HuH-7.5 (cell line): ENCODE data around the gene KRTAP5-8.
"Not testable (repeated sequence)": the region's sequence is repeated elsewhere in the genome, so short reads cannot be mapped to it uniquely, and the experiment has no call there.

Source experiments
- DNase-seq: peaks from one replicate; pipeline ENCODE4 v3.0.0; 2011; ENCODE audit warnings: low spot score

KRTAP5-8 gene

DNA sequence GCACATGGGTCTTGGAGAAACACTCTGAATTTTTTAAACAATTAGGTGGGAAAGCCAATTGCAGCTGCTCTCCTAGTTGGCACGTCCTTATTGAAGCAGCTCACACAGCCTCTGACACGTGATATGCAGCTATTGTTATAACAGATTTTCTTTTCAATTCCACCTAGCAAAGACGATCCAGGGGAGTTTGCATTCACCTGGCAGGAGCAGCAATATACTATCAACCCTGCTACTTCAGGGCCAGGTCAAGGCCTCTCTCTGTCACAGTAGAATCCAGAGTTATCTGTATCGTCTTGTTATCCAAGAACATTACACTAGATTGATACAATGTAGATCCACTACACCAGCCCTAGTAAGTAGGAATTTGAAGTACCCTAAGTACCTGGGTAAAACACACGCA is 36.6 kb downstream of the KRTAP5-8 start:
- no peak for DNase-seq

DNA sequence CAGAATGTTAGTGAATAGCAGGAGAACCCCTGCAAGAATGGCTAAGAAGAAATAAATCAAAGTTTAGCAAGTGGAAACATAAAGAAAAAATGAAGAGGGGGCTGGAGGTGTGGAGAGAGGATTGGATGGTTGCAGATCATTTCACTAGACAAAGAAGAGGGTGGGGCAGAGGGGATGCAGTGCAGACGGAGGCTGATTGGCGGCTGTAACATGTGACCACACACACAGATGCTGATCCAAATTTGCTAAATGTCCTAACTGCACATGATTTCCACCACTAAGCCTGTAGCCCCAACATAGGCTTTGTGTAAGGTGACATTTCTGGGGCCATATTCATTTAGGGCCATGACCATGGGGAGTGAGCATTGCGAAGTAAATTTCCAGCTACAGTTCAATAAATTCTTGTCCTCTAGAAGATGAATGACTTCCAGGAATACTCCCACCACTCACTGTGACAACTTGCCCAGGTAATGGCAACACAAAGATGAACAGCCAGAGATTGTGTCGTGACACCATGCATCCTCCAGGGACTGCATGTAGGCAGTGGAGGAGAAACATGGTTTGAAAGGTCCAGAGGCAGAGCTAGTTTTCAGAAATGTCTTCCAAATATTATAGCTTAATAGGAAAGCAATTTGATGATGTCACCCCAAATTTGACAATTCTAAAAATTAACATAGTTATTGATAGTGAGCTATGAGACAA is 38.0 kb downstream of the KRTAP5-8 start:
- no peak for DNase-seq

GRCh38 chr11:71576688-71577465 is 39.1 kb downstream of the KRTAP5-8 start:
- DNase-seq: not testable (repeated sequence)

- DNase-seq: no peak
These were observed 39.7 kb downstream of the KRTAP5-8 start for GRCh38 chr11:71577469-71578004.

GRCh38 chr11:71579513-71579912 is 41.7 kb downstream of the KRTAP5-8 start:
- DNase-seq: not testable (repeated sequence)

DNA sequence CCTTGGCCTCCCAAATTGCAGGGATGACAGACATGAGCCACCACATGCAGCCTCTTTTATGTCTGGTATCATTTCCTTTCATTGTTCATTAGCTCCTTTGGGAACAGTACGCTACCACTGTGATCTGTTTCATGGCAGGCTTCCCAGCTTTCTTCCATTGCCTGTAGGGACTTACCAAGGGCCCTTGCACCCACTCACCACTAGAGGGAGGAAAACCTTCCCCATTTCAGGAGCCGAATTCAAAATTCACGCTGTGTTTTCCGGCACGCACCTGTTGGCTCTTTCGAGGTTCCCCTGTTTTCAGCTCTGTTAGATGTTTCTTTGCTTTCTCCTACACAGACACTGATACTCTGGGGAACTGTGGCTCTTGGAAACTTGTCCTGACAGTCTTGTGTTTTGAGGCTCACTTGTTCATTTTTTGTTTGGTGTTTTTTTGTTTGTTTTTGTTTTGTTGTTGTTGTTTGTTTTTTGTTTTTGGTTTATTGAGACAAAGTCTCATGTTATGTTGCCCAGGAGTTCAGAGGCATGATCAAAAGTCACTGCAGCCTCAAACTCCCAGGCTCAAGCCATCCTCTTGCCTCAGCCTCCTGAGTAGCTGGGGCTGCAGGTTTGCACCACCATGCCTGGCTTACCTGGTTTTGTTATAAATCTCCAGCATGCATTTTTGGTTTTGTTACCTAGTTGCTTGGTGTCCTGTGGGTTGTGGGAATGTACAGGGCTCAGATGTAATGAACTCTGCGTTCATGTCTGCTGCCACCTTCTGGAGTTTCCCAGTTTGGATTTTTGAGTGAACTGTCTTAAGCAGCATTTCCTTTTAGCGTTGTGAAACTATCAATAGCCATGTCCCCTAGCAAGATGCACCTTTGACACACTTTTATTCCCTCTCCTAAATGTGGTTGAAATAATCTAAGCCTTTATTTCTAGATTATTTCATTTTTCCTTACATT is 42.5 kb downstream of the KRTAP5-8 start:
- DNase-seq: peak; percentile 65

DNA sequence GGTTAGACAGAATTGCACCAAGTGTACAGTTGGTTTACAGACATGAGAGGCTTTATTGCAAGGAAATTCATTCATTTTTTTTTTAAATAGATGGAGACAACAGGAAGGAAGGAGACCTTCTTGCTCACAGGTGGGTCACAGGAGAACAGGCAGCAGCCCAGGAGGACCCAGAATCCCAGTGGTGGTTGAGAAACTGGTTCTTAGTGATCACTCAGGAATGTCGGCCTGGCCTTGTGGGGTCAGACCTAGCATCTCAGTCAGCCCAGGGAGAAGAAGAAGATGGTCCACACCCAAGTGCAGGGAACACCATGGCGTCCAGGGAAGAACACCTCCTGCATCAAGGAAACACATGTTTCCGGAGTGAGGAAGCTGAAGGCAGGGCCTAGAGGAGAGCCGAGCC is 44.0 kb downstream of the KRTAP5-8 start:
- no peak for DNase-seq

DNA sequence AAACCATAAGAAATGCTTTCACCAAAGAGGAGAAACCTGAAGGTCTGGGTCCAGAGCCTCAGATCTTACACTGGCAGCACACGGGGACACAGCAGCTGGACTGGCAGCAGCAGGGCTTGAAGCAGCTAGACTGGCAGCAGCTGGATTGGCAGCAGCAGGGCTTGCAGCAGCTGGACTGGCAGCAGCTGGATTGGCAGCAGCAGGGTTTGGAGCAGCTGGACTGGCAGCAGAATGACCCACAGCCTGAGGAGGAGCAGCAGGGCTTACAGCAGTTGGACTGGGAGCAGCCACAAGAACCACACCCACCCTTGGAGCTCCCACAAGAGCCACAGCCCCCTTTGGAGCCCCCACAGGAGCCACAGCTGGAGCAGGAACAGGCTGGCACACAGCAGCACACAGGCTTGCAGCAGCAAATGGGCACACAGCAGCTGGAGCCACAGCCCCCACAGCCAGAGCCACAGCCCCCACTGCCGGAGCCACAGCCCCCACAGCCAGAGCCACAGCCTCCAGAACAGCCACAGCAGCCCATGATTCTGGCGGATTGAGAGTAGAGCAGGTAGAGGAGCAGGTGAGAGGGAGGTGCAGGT is 44.6 kb downstream of the KRTAP5-8 start, which contains the start of gene KRTAP5-11:
KRTAP5-11 (minus strand) TSS at position 567 of the 587 bp plus-strand sequence; CDS start at position 529, 38 bp downstream.
- DNase-seq: no peak

DNA sequence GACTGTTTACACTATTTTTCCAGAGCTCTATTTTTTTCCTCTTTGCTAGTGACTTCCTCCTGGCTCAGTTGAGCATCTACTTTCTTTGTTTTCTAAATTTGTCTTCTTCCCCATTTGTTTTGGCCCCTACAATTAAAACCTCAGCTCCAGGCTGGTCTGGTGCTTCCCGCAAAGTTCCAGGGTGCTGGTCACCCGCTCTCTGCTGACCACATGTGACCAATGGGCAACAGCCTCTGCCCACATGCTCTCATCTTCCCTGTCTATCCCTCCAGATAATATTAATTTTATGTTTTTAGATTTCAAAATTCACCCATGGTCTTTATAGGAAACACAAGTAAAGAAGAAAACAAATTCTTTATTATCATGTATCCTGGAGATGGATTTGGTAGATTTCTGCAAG is 45.1 kb downstream of the KRTAP5-8 start:
- not testable (repeated sequence) for DNase-seq

- DNase-seq: not testable (repeated sequence)
These were observed 47.8 kb downstream of the KRTAP5-8 start for GRCh38 chr11:71585673-71586072.

DNA sequence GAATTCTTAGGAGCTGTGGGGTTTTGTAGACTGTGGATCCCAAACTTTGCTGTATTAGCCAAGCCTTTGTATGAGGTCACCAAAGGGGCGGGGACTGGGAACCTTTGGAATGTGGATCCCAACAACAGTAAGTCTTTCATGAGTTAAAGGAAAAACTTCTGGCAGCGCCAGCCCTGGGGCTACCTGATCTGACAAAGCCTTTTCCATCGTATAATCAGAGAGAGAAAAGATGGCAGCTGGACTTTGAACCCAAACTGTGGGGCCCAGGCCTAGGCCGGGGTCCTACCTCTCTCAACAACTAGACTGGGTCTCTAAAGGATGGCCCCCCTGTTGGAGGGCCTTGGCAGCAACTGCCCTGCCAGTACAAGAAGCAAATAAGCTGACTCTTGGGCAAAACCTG is 50.5 kb downstream of the KRTAP5-8 start:
- not testable (repeated sequence) for DNase-seq
